GM19023 (cell line): ENCODE data around the gene CCDC85B.

ENCODE experiments used
- ATAC-seq: cut with Tn5 transposase; IDR thresholded peaks from one replicate; pipeline ENCODE4 v1.9.1; 2021; ENCODE audit warnings: mild to moderate bottlenecking, moderate library complexity; ENCODE audit not compliant: unreplicated experiment

CCDC85B gene

GRCh38 chr11:65868076-65868667 lies 22.3 kb upstream of the CCDC85B start:
- no peak for ATAC-seq

GRCh38 chr11:65868907-65869306 lies 21.6 kb upstream of the CCDC85B start:
- no peak for ATAC-seq

GRCh38 chr11:65869643-65870306 lies 20.7 kb upstream of the CCDC85B start:
- ATAC-seq = no peak

- ATAC-seq = no peak
Measured at GRCh38 chr11:65870307-65870658, 20.2 kb upstream of the CCDC85B start.

- ATAC-seq = no peak
Measured at GRCh38 chr11:65870706-65871681, 19.5 kb upstream of the CCDC85B start.

- ATAC-seq = no peak
Measured at GRCh38 chr11:65871811-65872548, 18.5 kb upstream of the CCDC85B start.

- no peak for ATAC-seq
Measured at GRCh38 chr11:65872586-65873317, 17.7 kb upstream of the CCDC85B start, which contains the start of gene EFEMP2. Gene EFEMP2 (minus strand): TSS chr11:65872800. CDS start chr11:65872354, 446 bp downstream.

- peak; percentile 81 for ATAC-seq
Measured at GRCh38 chr11:65873318-65874156, 16.9 kb upstream of the CCDC85B start.

GRCh38 chr11:65879617-65880016 lies 10.9 kb upstream of the CCDC85B start, which contains the start of gene CTSW:
Gene CTSW (plus strand): TSS chr11:65879837. CDS start chr11:65879855, 18 bp downstream.
- no peak for ATAC-seq

- ATAC-seq = no peak
Measured at GRCh38 chr11:65880027-65880426, 10.4 kb upstream of the CCDC85B start.

- no peak for ATAC-seq
Measured at GRCh38 chr11:65880844-65881421, 9.5 kb upstream of the CCDC85B start.

GRCh38 chr11:65882120-65883057 lies 8.1 kb upstream of the CCDC85B start:
- ATAC-seq = no peak

GRCh38 chr11:65883058-65883761 lies 7.3 kb upstream of the CCDC85B start:
- ATAC-seq = no peak

- ATAC-seq = no peak
Measured at GRCh38 chr11:65883786-65884715, 6.4 kb upstream of the CCDC85B start.

- ATAC-seq = no peak
Measured at GRCh38 chr11:65884716-65885092, 5.8 kb upstream of the CCDC85B start.

- no peak for ATAC-seq
Measured at GRCh38 chr11:65885231-65885630, 5.2 kb upstream of the CCDC85B start.
